GM12875 (cell line): ENCODE results near the gene PTRHD1.
"Not testable (repeated sequence)": the region's sequence is repeated elsewhere in the genome, so short reads cannot be mapped to it uniquely, and the experiment has no call there.

Experiments
- H3K4me3 ChIP-seq: one replicate; pipeline ENCODE4 v1.5.1; 2011; ENCODE audit warnings: low read depth, low read length, control low read depth
- CTCF ChIP-seq: IDR thresholded peaks from 2 replicates; pipeline ENCODE4 v1.5.1; 2011; ENCODE audit warnings: low read depth, mild to moderate bottlenecking, control low read depth, inconsistent platforms, low read length, moderate library complexity, borderline replicate concordance; ENCODE audit not compliant: insufficient read depth

PTRHD1 gene

GRCh38 chr2:24816884-24817283, 23.7 kb upstream of the PTRHD1 start:
- H3K4me3 ChIP-seq, result no peak overlapping the region
- TF ChIP-seq CTCF, result no peak

- no peak overlapping the region for H3K4me3 ChIP-seq
- TF ChIP-seq CTCF, result no peak
Measured at GRCh38 chr2:24816404-24816803, 23.2 kb upstream of the PTRHD1 start.

- no peak overlapping the region for H3K4me3 ChIP-seq
- TF ChIP-seq CTCF, result no peak
Measured at GRCh38 chr2:24815171-24815570, 22.0 kb upstream of the PTRHD1 start.

- H3K4me3 ChIP-seq, result no peak overlapping the region
- TF ChIP-seq CTCF, result no peak
Measured at GRCh38 chr2:24814516-24814915, 21.3 kb upstream of the PTRHD1 start.

GRCh38 chr2:24813691-24814137, 20.5 kb upstream of the PTRHD1 start:
- no peak for TF ChIP-seq CTCF
- H3K4me3 ChIP-seq, result no peak overlapping the region

- no peak overlapping the region for H3K4me3 ChIP-seq
- no peak for TF ChIP-seq CTCF
Measured at GRCh38 chr2:24809316-24810007, 16.3 kb upstream of the PTRHD1 start.

- H3K4me3 ChIP-seq, result no peak overlapping the region
- no peak for TF ChIP-seq CTCF
Measured at GRCh38 chr2:24806661-24807036, 13.5 kb upstream of the PTRHD1 start.

GRCh38 chr2:24805811-24806660, 12.8 kb upstream of the PTRHD1 start:
- H3K4me3 ChIP-seq, result not testable (repeated sequence)

GRCh38 chr2:24800487-24800886, 7.3 kb upstream of the PTRHD1 start:
- H3K4me3 ChIP-seq, result not testable (repeated sequence)
